Bone marrow (tissue), 2 donors: Measurements from ENCODE around the gene EOMES.
A peak's percentile ranks its signal among the peaks of the same experiment; 100 is the strongest.

Source experiments
- DNase-seq, 2 donors: peaks; one replicate each; lab custom pipeline; 2025; lab: John Stamatoyannopoulos, UW

EOMES gene

GRCh38 chr3:27720899-27721716 is 1.0 kb downstream of the EOMES start:
- no peak for DNase-seq

DNA sequence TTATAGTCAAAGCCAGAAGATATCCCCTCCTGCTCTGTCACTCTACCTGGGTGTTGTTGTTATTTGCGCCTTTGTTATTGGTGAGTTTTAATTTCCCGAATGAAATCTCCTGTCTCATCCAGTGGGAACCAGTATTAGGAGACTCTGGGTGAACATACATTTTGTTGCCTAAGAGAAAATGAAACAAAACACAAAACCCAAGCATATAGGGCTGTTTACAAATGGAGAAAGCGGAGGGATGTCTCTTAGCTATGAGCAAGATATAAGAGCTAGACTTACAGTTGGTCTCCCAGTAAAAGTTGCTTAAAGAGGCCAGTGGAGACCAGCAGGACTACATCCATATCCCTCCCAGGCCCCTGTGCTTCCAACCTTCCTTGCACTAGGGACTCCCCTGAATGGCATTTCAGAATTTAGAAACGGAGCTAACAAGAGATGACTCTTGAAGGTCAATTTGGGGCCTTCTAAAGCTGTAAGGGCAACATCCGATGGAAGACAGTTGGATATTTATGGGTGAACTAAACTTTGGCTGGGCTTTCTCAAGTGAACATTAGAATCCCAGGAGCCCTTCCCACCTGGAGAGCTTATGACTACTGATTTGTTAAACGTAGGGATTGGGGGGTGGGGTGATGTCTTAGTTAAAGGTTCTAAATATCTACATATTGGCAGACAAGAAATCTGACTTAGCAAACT is 2.7 kb downstream of the EOMES start:
- DNase-seq: no peak

DNA sequence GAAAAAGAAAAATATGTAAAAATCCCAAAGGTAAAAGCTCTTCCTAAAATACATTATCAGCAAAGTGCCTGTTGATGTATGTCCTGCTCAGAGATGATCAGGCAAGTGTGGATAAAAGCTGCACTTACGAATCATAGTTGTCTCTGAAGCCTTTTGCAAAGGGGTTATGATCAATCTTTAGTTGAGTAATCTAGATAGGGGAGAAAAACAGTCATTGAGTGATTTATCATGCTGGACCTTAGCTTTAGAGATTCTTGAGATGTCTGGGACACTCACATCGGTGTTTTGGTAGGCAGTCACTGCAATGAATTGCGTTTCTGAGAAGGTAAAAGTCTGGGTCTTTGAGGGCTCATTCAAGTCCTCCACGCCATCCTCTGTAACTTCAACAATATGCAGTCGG is 3.7 kb downstream of the EOMES start:
- no peak for DNase-seq

GRCh38 chr3:27717200-27717852 is 4.8 kb downstream of the EOMES start:
- no peak for DNase-seq

DNA sequence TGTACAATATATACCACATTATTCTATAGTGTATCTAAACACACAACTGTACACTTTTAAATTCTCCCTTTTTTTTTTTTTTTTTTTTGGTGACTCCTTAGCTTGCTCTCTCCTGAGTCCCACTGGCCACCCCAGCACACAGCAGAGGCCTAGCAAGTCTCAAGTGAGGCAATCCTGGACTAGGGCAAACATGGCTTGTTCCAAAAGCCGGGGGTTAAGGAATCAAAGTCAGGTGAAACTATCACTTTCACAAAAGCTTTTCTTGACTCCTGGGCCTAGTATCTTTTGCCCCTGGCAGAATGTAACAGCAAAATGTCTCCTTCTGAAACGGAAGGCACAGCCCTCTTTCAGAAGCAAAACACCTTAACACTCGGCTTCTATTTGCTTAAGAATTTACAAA is 5.8 kb downstream of the EOMES start:
- no peak for DNase-seq

- DNase-seq: no peak
Measured at GRCh38 chr3:27715863-27716262, 6.3 kb downstream of the EOMES start.

- no peak for DNase-seq
Measured at GRCh38 chr3:27715454-27715806, 6.7 kb downstream of the EOMES start.

GRCh38 chr3:27714692-27715453 is 7.2 kb downstream of the EOMES start:
- no peak for DNase-seq

DNA sequence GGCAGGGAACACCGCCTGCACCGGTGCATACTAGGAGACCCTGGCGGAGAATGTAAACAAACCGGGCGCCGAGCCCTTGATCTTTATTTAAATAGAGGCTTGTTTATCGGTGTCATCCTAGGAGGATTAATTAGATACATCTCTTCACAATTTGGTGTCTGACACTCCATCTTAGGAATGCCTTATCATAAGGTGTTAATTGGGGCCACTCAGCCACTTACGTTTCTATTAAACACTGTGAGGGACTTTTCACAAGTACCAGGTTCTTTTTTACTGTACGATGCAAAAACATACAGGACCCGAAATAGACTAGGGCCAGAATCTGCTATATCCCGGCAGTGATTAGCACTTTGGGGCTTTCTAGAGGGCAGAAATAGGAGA is 8.0 kb downstream of the EOMES start:
- no peak for DNase-seq

GRCh38 chr3:27713435-27714145 is 8.5 kb downstream of the EOMES start:
- no peak for DNase-seq

- DNase-seq: no peak
Measured at GRCh38 chr3:27713078-27713423, 9.1 kb downstream of the EOMES start.

GRCh38 chr3:27712136-27713077 is 9.7 kb downstream of the EOMES start:
- peak in 1 of 2 donors; percentile 47 for DNase-seq

GRCh38 chr3:27708250-27708649 is 13.9 kb downstream of the EOMES start:
- DNase-seq: no peak

DNA sequence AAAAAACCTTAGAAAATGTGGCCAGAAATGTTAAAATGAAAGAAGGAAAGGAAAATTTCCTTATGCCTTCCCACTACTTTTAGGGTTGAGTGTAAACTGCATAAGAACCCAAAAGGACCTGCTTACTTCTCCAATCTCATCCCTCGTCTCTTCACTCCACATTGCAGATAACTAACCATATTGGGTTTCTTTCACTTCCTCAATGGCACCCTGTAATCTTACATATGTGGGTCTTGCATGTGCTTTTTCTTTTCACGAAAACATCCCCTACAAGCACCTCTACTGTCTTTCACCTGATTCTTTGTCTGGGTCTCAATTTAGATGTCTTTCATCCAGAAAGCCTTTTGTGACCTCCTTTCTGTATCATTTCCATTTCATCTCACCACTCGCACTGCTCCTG is 23.1 kb downstream of the EOMES start:
- no peak for DNase-seq

GRCh38 chr3:27696906-27697305 is 25.2 kb downstream of the EOMES start:
- no peak for DNase-seq

DNA sequence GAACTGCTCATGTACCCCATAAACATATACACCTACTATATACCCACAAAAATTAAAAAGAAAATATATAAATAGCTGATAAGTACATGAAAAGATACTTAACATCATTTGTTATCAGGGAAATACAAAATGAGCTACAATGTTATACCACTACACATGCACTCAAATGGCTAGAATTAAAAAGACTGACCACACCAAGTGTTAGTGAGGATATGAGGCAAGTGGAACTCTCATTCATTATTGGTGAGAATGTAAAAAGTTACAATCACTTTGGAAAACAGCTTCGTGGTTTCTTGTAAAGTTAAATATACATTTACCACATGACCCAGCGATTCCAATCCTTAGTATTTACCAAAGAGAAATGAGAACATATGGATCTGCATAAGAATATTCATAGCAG is 26.5 kb downstream of the EOMES start:
- DNase-seq: no peak

DNA sequence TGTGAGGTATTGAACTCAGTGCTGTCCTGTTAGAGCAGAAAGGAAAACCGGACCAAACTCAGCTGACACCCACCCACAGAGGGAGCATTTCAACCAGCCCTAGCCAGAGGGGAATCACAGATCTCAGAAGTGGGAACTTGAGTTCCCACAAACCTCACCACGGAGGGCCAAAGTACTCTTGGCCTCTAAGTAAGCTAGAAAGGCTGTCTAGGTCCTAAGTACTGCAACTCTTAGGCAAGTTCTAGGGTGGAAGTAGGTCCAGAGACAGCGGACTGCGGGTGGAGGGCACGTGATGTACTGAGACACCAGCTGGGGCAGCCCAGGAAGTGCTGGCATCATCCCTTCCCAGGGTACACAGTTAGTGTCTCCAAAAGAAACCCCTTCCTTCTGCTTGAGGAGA is 34.1 kb downstream of the EOMES start:
- no peak for DNase-seq

DNA sequence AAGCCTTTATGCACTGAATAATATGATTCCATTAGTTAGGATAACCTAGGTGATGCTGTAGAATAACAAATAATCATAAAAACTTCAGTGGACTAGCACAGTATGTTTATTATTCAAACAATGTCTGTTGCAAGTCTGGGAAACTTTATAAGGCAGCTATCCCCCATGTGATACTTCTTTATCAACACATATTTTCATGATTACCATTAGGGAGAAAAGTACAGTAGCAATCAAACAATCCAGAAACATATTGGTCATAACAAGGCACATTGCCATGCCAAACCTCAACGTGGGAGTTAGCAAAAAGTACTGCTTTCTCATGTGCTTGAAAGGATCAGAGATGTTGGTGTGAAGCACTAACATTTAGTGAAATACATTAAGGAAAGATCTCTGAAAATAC is 35.5 kb downstream of the EOMES start:
- DNase-seq: no peak

GRCh38 chr3:27685474-27685873 is 36.6 kb downstream of the EOMES start:
- no peak for DNase-seq

DNA sequence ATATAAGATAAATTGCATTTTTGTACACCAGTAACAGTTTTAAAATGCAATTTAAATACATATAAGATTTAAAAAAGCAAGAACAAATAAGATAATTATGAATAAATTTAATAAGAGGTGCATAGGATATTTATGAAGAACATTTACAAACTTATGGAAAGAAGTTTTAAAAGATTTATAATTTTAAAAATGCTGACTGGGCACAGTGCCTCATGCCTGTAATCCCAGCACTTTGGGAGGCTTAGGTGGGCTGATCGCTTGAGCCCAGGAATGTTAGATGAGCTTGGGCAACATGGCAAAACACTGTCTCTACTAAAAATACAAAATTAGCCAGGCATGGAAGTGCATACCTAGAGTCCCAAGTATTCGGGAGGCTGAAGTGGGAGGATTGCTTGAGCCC is 37.8 kb downstream of the EOMES start:
- no peak for DNase-seq

- DNase-seq: peak in 1 of 2 donors; percentile 78
Measured at GRCh38 chr3:27681249-27681748, 40.8 kb downstream of the EOMES start.
